ENCODE data around the gene HDAC4.

The HDAC4 gene

DNA sequence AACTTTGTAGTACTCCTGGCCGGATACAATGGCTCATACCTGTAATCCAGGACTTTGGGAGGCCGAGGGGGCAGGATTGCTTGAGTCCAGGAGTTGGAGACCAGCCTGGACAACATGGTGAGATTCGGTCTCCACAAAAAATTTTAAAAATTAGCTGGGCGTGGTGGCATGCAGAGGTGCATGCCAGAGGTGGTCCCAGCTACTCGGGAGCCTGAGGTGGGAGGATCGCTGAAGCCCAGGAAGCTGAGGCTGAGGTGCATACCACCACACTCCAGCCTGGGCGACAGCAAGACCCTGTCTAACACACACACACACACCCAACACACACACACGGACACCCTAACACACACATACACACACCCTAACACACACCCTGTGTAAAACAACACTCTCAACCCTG is 55.6 kb downstream of the HDAC4 start:
- Histone ChIP-seq H3K9me3 (ENCODE audit: insufficient read depth, low read depth, low read length) (no peaks in the 10 kb centered on the region), H3K9ac (ENCODE audit: low read depth, low read length) (no peak overlapping the region), H3K27me3 (ENCODE audit: insufficient read depth, low read length) (no peaks in the 10 kb centered on the region), H3K27ac (ENCODE audit: low read length) (no peak overlapping the region), H3K36me3 (ENCODE audit: insufficient read depth, low read depth, low read length) (no peaks in the 10 kb centered on the region; the same call in 1 of the 2 replicates), H3K4me3 (ENCODE audit: low read length) (no peak overlapping the region), H3K4me1 (ENCODE audit: insufficient read depth, low read length) (no peaks in the 10 kb centered on the region; the same call in 1 of the 2 replicates)

DNA sequence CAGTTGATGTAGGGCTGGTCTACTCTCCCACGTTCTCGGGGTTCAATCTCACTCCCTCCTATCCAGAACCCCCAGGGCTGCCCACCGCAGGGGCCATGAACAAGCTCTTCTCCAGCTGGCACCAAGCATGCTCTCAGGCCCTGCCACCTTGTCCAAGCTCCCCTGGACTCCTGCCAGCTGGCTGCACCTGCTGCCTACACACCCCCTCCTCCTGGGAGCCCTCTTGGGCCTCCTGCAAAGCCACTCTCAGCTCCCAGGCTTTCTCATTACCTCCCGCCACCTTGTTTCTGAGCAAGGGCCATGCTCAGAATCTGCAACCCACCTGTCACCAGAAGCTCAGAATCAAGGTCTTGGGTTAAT is 56.0 kb downstream of the HDAC4 start:
- Histone ChIP-seq H3K9ac (ENCODE audit: low read depth, low read length) (no peak overlapping the region), H3K27me3 (ENCODE audit: insufficient read depth, low read length) (no peaks in the 10 kb centered on the region), H3K4me1 (ENCODE audit: insufficient read depth, low read length) (no peaks in the 10 kb centered on the region; the same call in 1 of the 2 replicates), H3K27ac (ENCODE audit: low read length) (no peak overlapping the region), H3K4me3 (ENCODE audit: low read length) (no peak overlapping the region), H3K36me3 (ENCODE audit: insufficient read depth, low read depth, low read length) (no peaks in the 10 kb centered on the region; the same call in 1 of the 2 replicates), H3K9me3 (ENCODE audit: insufficient read depth, low read depth, low read length) (no peaks in the 10 kb centered on the region)

- Histone ChIP-seq H3K9me3 (ENCODE audit: insufficient read depth, low read depth, low read length) (no peaks in the 10 kb centered on the region), H3K27me3 (ENCODE audit: insufficient read depth, low read length) (no peaks in the 10 kb centered on the region), H3K4me1 (ENCODE audit: insufficient read depth, low read length) (no peaks in the 10 kb centered on the region; the same call in 1 of the 2 replicates), H3K36me3 (ENCODE audit: insufficient read depth, low read depth, low read length) (no peaks in the 10 kb centered on the region; the same call in 1 of the 2 replicates), H3K9ac (ENCODE audit: low read depth, low read length) (no peak overlapping the region), H3K27ac (ENCODE audit: low read length) (no peak overlapping the region), H3K4me3 (ENCODE audit: low read length) (no peak overlapping the region)
Measured at GRCh38 chr2:239343946-239344856, 56.6 kb downstream of the HDAC4 start.

DNA sequence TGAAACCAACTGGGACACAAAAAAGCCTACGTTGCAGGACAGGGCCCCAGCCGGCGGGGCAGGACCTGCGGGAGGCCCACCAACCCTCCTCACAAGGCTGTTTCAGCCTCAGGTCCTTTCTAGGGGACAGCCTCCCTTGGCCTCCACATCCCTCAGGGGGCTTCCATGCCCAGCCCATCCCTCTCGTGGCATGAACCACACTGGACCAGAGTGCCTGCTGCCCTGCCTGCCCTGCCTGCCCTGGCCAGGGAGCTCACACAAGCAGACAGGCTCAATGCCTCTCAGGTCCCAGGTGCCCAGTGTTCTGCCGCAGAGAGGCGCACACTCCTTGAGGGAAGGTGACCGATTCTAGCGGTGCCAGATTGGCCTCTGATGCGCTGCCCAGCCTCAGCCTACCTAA is 57.4 kb downstream of the HDAC4 start:
- H3K4me1 ChIP-seq (ENCODE audit: insufficient read depth, low read length) = no peaks in the 10 kb centered on the region; the same call in 1 of the 2 replicates
- H3K27ac ChIP-seq (ENCODE audit: low read length) = no peak overlapping the region
- no peaks in the 10 kb centered on the region for H3K9me3 ChIP-seq (ENCODE audit: insufficient read depth, low read depth, low read length)
- no peaks in the 10 kb centered on the region; the same call in 1 of the 2 replicates for H3K36me3 ChIP-seq (ENCODE audit: insufficient read depth, low read depth, low read length)
- H3K27me3 ChIP-seq (ENCODE audit: insufficient read depth, low read length) = no peaks in the 10 kb centered on the region
- H3K9ac ChIP-seq (ENCODE audit: low read depth, low read length) = no peak overlapping the region
- H3K4me3 ChIP-seq (ENCODE audit: low read length) = no peak overlapping the region

DNA sequence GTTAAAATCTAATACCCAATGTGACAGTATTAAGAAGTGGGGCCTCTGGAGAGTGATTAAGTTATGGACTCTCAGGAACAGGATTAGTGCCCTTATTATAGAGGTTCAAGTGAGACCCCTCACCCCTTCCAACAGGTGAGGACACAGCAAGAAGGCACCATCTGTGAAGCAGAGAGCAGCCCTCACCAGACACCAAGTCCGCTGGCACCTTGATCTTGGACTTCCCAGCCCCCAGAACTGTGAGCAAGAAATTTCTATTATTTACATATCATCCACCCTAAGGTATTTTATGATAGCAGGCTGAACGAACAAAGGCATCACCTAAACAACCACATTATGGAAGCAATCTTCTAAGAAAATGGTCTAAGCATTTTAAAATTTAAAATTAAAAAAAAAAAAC is 59.0 kb downstream of the HDAC4 start:
- Histone ChIP-seq H3K4me3 (ENCODE audit: low read length) (no peak overlapping the region), H3K9ac (ENCODE audit: low read depth, low read length) (no peak overlapping the region), H3K27ac (ENCODE audit: low read length) (no peak overlapping the region), H3K27me3 (ENCODE audit: insufficient read depth, low read length) (no peaks in the 10 kb centered on the region), H3K4me1 (ENCODE audit: insufficient read depth, low read length) (peaks cover 13% of the 10 kb centered on the region), H3K36me3 (ENCODE audit: insufficient read depth, low read depth, low read length) (no peaks in the 10 kb centered on the region; the same call in 1 of the 2 replicates), H3K9me3 (ENCODE audit: insufficient read depth, low read depth, low read length) (no peaks in the 10 kb centered on the region)

DNA sequence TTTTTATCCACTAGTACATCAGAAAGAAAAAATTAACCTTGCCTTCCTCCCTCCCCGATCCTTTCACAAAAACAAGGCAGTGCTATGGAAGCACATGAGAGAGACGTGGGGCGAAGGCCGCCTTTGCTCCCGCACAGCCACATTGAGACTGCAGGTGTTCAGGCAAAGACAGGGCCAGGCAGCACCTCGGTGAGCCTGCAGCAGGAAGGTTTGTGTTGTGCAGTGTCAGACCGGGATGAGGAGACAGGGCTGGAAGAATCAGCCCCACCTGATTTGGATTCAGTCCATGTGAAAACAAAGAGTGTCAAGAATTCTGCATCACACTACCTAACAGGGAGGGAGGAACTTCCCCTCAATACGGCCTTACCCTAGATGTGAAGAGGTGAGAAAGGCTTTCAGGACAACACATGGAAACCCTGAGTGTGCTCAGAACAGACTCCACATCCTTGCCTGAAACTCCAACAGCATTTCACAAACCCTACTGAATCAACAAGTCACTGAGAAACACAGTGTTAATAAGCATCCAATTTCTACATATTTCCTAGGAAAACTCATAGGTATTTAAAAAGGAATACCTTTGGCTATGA is 59.6 kb downstream of the HDAC4 start:
- no peak overlapping the region for H3K4me3 ChIP-seq (ENCODE audit: low read length)
- no peaks in the 10 kb centered on the region for H3K9me3 ChIP-seq (ENCODE audit: insufficient read depth, low read depth, low read length)
- no peaks in the 10 kb centered on the region; the same call in 1 of the 2 replicates for H3K36me3 ChIP-seq (ENCODE audit: insufficient read depth, low read depth, low read length)
- H3K27me3 ChIP-seq (ENCODE audit: insufficient read depth, low read length) = no peaks in the 10 kb centered on the region
- no peak overlapping the region for H3K27ac ChIP-seq (ENCODE audit: low read length)
- H3K4me1 ChIP-seq (ENCODE audit: insufficient read depth, low read length) = peaks cover 15% of the 10 kb centered on the region
- no peak overlapping the region for H3K9ac ChIP-seq (ENCODE audit: low read depth, low read length)

GRCh38 chr2:239339726-239340601 is 60.9 kb downstream of the HDAC4 start:
- peaks cover 15% of the 10 kb centered on the region for H3K4me1 ChIP-seq (ENCODE audit: insufficient read depth, low read length)
- no peaks in the 10 kb centered on the region for H3K27me3 ChIP-seq (ENCODE audit: insufficient read depth, low read length)
- no peaks in the 10 kb centered on the region for H3K9me3 ChIP-seq (ENCODE audit: insufficient read depth, low read depth, low read length)
- no peaks in the 10 kb centered on the region; the same call in 1 of the 2 replicates for H3K36me3 ChIP-seq (ENCODE audit: insufficient read depth, low read depth, low read length)
- H3K4me3 ChIP-seq (ENCODE audit: low read length) = no peak overlapping the region
- no peak overlapping the region for H3K9ac ChIP-seq (ENCODE audit: low read depth, low read length)
- H3K27ac ChIP-seq (ENCODE audit: low read length) = no peak overlapping the region

GRCh38 chr2:239339241-239339640 is 61.6 kb downstream of the HDAC4 start:
- Histone ChIP-seq H3K36me3 (ENCODE audit: insufficient read depth, low read depth, low read length) (no peaks in the 10 kb centered on the region; the same call in 1 of the 2 replicates), H3K4me3 (ENCODE audit: low read length) (no peak overlapping the region), H3K4me1 (ENCODE audit: insufficient read depth, low read length) (peaks cover 15% of the 10 kb centered on the region; the same call in 1 of the 2 replicates), H3K27ac (ENCODE audit: low read length) (no peak overlapping the region), H3K27me3 (ENCODE audit: insufficient read depth, low read length) (no peaks in the 10 kb centered on the region), H3K9ac (ENCODE audit: low read depth, low read length) (no peak overlapping the region), H3K9me3 (ENCODE audit: insufficient read depth, low read depth, low read length) (no peaks in the 10 kb centered on the region)

GRCh38 chr2:239337877-239338484 is 62.8 kb downstream of the HDAC4 start:
- Histone ChIP-seq H3K36me3 (ENCODE audit: insufficient read depth, low read depth, low read length) (no peaks in the 10 kb centered on the region; the same call in 1 of the 2 replicates), H3K4me1 (ENCODE audit: insufficient read depth, low read length) (peaks cover 15% of the 10 kb centered on the region; the same call in 1 of the 2 replicates), H3K27ac (ENCODE audit: low read length) (no peak overlapping the region), H3K9ac (ENCODE audit: low read depth, low read length) (no peak overlapping the region), H3K27me3 (ENCODE audit: insufficient read depth, low read length) (no peaks in the 10 kb centered on the region), H3K9me3 (ENCODE audit: insufficient read depth, low read depth, low read length) (no peaks in the 10 kb centered on the region), H3K4me3 (ENCODE audit: low read length) (no peak overlapping the region)

- Histone ChIP-seq H3K27ac (ENCODE audit: low read length) (no peak overlapping the region), H3K9ac (ENCODE audit: low read depth, low read length) (no peak overlapping the region), H3K4me3 (ENCODE audit: low read length) (no peak overlapping the region), H3K27me3 (ENCODE audit: insufficient read depth, low read length) (no peaks in the 10 kb centered on the region), H3K9me3 (ENCODE audit: insufficient read depth, low read depth, low read length) (no peaks in the 10 kb centered on the region), H3K4me1 (ENCODE audit: insufficient read depth, low read length) (peaks cover 15% of the 10 kb centered on the region; the same call in 1 of the 2 replicates), H3K36me3 (ENCODE audit: insufficient read depth, low read depth, low read length) (no peaks in the 10 kb centered on the region; the same call in 1 of the 2 replicates)
Measured at GRCh38 chr2:239337122-239337876, 63.5 kb downstream of the HDAC4 start.

Measured in iPS-20b (cell line).